GM12878 (cell line): ENCODE data around the gene UTP14A. TPM values are rescaled to one million over a fixed set of nuclear protein-coding genes. Genes with fewer than 3 reads are reported as not detected.

Experiments
- ATAC-seq: fragments of 200-7000 bp; cut with Tn5 transposase; 3 replicates; pipeline ENCODE4 v1.9.1; 2020; ENCODE audit warnings: mild to moderate bottlenecking, moderate library complexity
- BruUV-seq: library from RNA; stranded (reverse); fragments of 400-500 nt; replicated peaks from 2 replicates; lab custom pipeline; 2021; lab: Mats Ljungman, UMichigan
- CTCF ChIA-PET: fragments of 300-600 bp; sonication (Branson Sonifier 250); formaldehyde crosslinking; extraction: SDS; loops from one replicate; lab custom pipeline; 2021; ENCODE audit warnings: inconsistent platforms; lab: Yijun Ruan, JAX
- POLR2A ChIA-PET: fragments of 350-600 bp; formaldehyde crosslinking; extraction: SDS; loops from one replicate; lab custom pipeline; 2021; ENCODE audit warnings: inconsistent platforms; lab: Charles Lee
- RAD21 ChIA-PET: fragments of 300-600 bp; sonication (Branson Sonifier 250); formaldehyde crosslinking; loops from one replicate; lab custom pipeline; 2023; ENCODE audit warnings: antibody characterized with exemption; ENCODE audit not compliant: unreplicated experiment; lab: Charles Lee
- SMC1A ChIA-PET: fragments of 300-600 bp; sonication (Branson Sonifier 250); formaldehyde crosslinking; loops from one replicate; lab custom pipeline; 2023; ENCODE audit not compliant: unreplicated experiment, uncharacterized antibody; lab: Charles Lee
- DNase-seq: peaks from one replicate; pipeline ENCODE4 v3.0.0-alpha.2; 2011; ENCODE audit warnings: low read depth, low spot score
- FAIRE-seq: peaks from 3 replicates; lab custom pipeline; 2011; peaks lifted over from hg19 to GRCh38; lab: Jason Lieb, UNC
- H2AFZ ChIP-seq: 2 replicates; pipeline ENCODE4 v1.6.0; 2011; ENCODE audit warnings: low read depth, low read length, control low read depth; ENCODE audit not compliant: control insufficient read depth
- H3K27ac ChIP-seq: 2 replicates; pipeline ENCODE4 v1.5.1; 2011; ENCODE audit warnings: control low read depth; ENCODE audit not compliant: control insufficient read depth, insufficient read depth
- H3K27me3 ChIP-seq, 2 experiments: replicated peaks in 1 of 2; 2 replicates each; pipeline versions ENCODE4 v1.6.0 to v1.6.1; 2011; ENCODE audit warnings: low read length in 1 of 2; ENCODE audit not compliant: control insufficient read depth in 2 of 2, insufficient read depth in 2 of 2
- H3K36me3 ChIP-seq, 2 experiments: 2 replicates each; pipeline ENCODE4 v1.5.1; 2011; ENCODE audit warnings: low read length in 1 of 2; ENCODE audit not compliant: control insufficient read depth in 2 of 2, insufficient read depth in 2 of 2
- H3K4me1 ChIP-seq: 2 replicates; pipeline ENCODE4 v1.6.1; 2011; ENCODE audit warnings: mild to moderate bottlenecking, low read length, moderate library complexity, mixed read lengths; ENCODE audit not compliant: control insufficient read depth, insufficient read depth
- H3K4me2 ChIP-seq: 2 replicates; pipeline ENCODE4 v1.6.0; 2011; ENCODE audit warnings: control low read depth; ENCODE audit not compliant: control insufficient read depth, insufficient read depth
- H3K4me3 ChIP-seq: fragments of 200-600 bp; sonication (generic); 2 replicates; pipeline ENCODE4 v1.5.1; 2016
- H3K79me2 ChIP-seq: 2 replicates; pipeline ENCODE4 v1.6.0; 2011; ENCODE audit warnings: low read length; ENCODE audit not compliant: control insufficient read depth, insufficient read depth
- H3K9ac ChIP-seq: 2 replicates; pipeline ENCODE4 v1.8.0; 2011; ENCODE audit warnings: low read length, control low read depth, mixed read lengths; ENCODE audit not compliant: control insufficient read depth, insufficient read depth
- H3K9me3 ChIP-seq: replicated peaks from 3 replicates; pipeline ENCODE4 v1.5.1; 2011; ENCODE audit warnings: mild to moderate bottlenecking, low read length; ENCODE audit not compliant: control insufficient read depth, insufficient read depth
- H4K20me1 ChIP-seq: 2 replicates; pipeline ENCODE4 v1.6.0; 2011; ENCODE audit not compliant: control insufficient read depth, insufficient read depth
- ATF7 ChIP-seq: fragments of 450-650 bp; IDR thresholded peaks from 2 replicates; pipeline ENCODE4 v1.6.1; 2016; ENCODE audit warnings: low read depth, mild to moderate bottlenecking
- BRCA1 ChIP-seq: IDR thresholded peaks from 2 replicates; pipeline ENCODE4 v1.6.1; 2011; ENCODE audit warnings: low read depth, low read length, improper control_type of control experiment
- CBX5 ChIP-seq: sonication (generic); IDR thresholded peaks from 2 replicates; pipeline ENCODE4 v1.6.1; 2016; ENCODE audit warnings: low read depth, moderate library complexity, mild to moderate bottlenecking, inconsistent platforms
- CREM ChIP-seq: IDR thresholded peaks from 2 replicates; pipeline ENCODE4 v1.6.1; 2014; ENCODE audit warnings: antibody characterized with exemption, low read depth
- E4F1 ChIP-seq: fragments of 450-650 bp; IDR thresholded peaks from 2 replicates; pipeline ENCODE4 v1.6.1; 2018; ENCODE audit warnings: borderline replicate concordance, mild to moderate bottlenecking; ENCODE audit not compliant: partially characterized antibody
- GABPA ChIP-seq: IDR thresholded peaks from 2 replicates; pipeline ENCODE4 v1.6.1; 2014; ENCODE audit warnings: antibody characterized with exemption, low read depth, mild to moderate bottlenecking, inconsistent platforms
- HCFC1 ChIP-seq: fragments of 150-350 bp; IDR thresholded peaks from 2 replicates; pipeline ENCODE4 v1.6.1; 2014; ENCODE audit warnings: low read length
- MEF2B ChIP-seq: fragments of 450-650 bp; IDR thresholded peaks from 2 replicates; pipeline ENCODE4 v1.6.1; 2018; ENCODE audit warnings: mild to moderate bottlenecking, moderate library complexity; ENCODE audit not compliant: partially characterized antibody, poor library complexity, severe bottlenecking
- MTA2 ChIP-seq: fragments of 450-650 bp; IDR thresholded peaks from 2 replicates; pipeline ENCODE4 v1.6.1; 2016; ENCODE audit warnings: low read depth, mild to moderate bottlenecking, moderate library complexity
- NFYA ChIP-seq: IDR thresholded peaks from 2 replicates; pipeline ENCODE4 v1.6.1; 2011; ENCODE audit warnings: low read depth, mild to moderate bottlenecking, low read length, improper control_type of control experiment, borderline replicate concordance
- PAX5 ChIP-seq: IDR thresholded peaks from 2 replicates; pipeline ENCODE4 v1.6.1; 2011; ENCODE audit warnings: low read depth, low read length, borderline replicate concordance
- PKNOX1 ChIP-seq: fragments of 450-650 bp; IDR thresholded peaks from 2 replicates; pipeline ENCODE4 v1.6.1; 2016; ENCODE audit warnings: mild to moderate bottlenecking
- POLR2AphosphoS5 ChIP-seq: IDR thresholded peaks from 2 replicates; pipeline ENCODE4 v1.6.1; 2011; ENCODE audit warnings: mild to moderate bottlenecking, low read length, inconsistent platforms
- RFX5 ChIP-seq: IDR thresholded peaks from 2 replicates; pipeline ENCODE4 v1.6.1; 2011; ENCODE audit warnings: low read depth, low read length, improper control_type of control experiment
- SKIL ChIP-seq: fragments of 450-650 bp; IDR thresholded peaks from 2 replicates; pipeline ENCODE4 v1.6.1; 2017; ENCODE audit warnings: mild to moderate bottlenecking, low read depth, inconsistent platforms; ENCODE audit not compliant: poor library complexity, severe bottlenecking
- SUPT20H ChIP-seq: IDR thresholded peaks from 2 replicates; pipeline ENCODE4 v1.6.1; 2011; ENCODE audit warnings: low read depth, mild to moderate bottlenecking, low read length, moderate library complexity, borderline replicate concordance; ENCODE audit not compliant: control insufficient read depth
- WRNIP1 ChIP-seq: IDR thresholded peaks from 2 replicates; pipeline ENCODE4 v1.6.1; 2011; ENCODE audit warnings: low read depth, low read length, improper control_type of control experiment, borderline replicate concordance
- WGBS: methylation state at CpG from one replicate; pipeline ENCODE4 v1.1.6; 2016; ENCODE audit warnings: low lambda C conversion rate; ENCODE audit not compliant: insufficient replicate concordance, insufficient coverage; ENCODE audit errors: missing lambda C conversion rate; 5-methylcytosine and 5-hydroxymethylcytosine counted together
- in situ Hi-C: fragments of 300-500 bp; cut with MboI; formaldehyde crosslinking; loops from 9 replicates; pipeline ENCODE4 v1.14.3; 2018; ENCODE audit warnings: mixed read lengths
- intact Hi-C: fragments of 100-400 bp; cut with micrococcal nuclease; formaldehyde crosslinking; loops from one replicate; pipeline ENCODE4 v1.14.2; 2022; ENCODE audit not compliant: unreplicated experiment
- polyA plus RNA-seq, 11 experiments: library from polyadenylated mRNA; depleted of rRNA in 4 of 11; unstranded in 6 of 11; stranded (reverse) in 5 of 11; fragments of >200 nt; fragmentation: Nextera tagmentation in 4 of 11; fragmentation: Illumina TruSeq in 1 of 11; extraction: Ambion mirVana in 4 of 11; extraction: Trizol in 1 of 11; gene quantifications; 1 replicate in 1 of 11; 2 replicates in 10 of 11; pipeline versions ENCODE4 v1.2.1 to v1.2.3, GENCODE V29; 2011 to 2016; ENCODE audit warnings: inconsistent platforms in 2 of 11, missing spikeins in 2 of 11, low read depth in 1 of 11
- total RNA-seq, 4 experiments: library from RNA; depleted of rRNA in 3 of 4; stranded (reverse); fragments of >200 nt in 3 of 4; fragmentation: Illumina TruSeq in 1 of 4; extraction: Trizol in 1 of 4; gene quantifications; 2 replicates each; pipeline versions ENCODE4 v1.2.1 to v1.2.3, GENCODE V29; 2013 to 2021

Gene UTP14A
- total and polyA plus RNA-seq, 10 of the 15 experiments (the other 5 are each of a cell fraction or from before 2014, with no cell fraction given): 16.9 to 49.8 (median 31.4) TPM

- SMC1A ChIA-PET: interaction anchor here (0.7 to 3.7 kb wide), 10 partner anchors 8 to 169 kb away, joined by 3 to 71 read pairs (median 4); partner anchors contain the start of gene UTP14A
- in situ Hi-C loops: loop anchor here (5.0 kb wide), 1 partner anchor 142 kb away; no protein-coding TSS in a partner anchor
- no peak for TF ChIP-seq WRNIP1
- TF ChIP-seq GABPA: no peak
- no peak for TF ChIP-seq POLR2AphosphoS5
- no peak for TF ChIP-seq HCFC1
- TF ChIP-seq MTA2: no peak
- TF ChIP-seq E4F1: no peak
- no peak for TF ChIP-seq SUPT20H
- TF ChIP-seq ATF7: peak; percentile 41; the same call in 1 of the 2 replicates
- TF ChIP-seq BRCA1: no peak
- no peak for TF ChIP-seq MEF2B
- no peak for TF ChIP-seq CBX5
- no peak for TF ChIP-seq NFYA
- no peak for TF ChIP-seq SKIL
- TF ChIP-seq CREM: no peak
- 0 out of 2 replicates have a peak, but pooled peaks have one; percentile 7 for TF ChIP-seq PKNOX1
- TF ChIP-seq RFX5: no peak
- no peak for TF ChIP-seq PAX5
Observed at GRCh38 chrX:129925305-129926092, 19.5 kb downstream of the UTP14A start.

More at GRCh38 chrX:129925305-129926092, 19.5 kb downstream of the UTP14A start:
- Histone ChIP-seq H3K79me2 (no peaks in the 10 kb centered on the region), H2AFZ (no peak overlapping the region), H4K20me1 (no peaks in the 10 kb centered on the region), H3K4me2 (no peak overlapping the region), H3K9me3 (no peaks in the 10 kb centered on the region), H3K27ac (no peak overlapping the region), H3K36me3 (peaks cover 0 to 4% of the 10 kb centered on the region in 2 experiments; a peak in 2 of 4 replicates), H3K9ac (no peak overlapping the region), H3K4me1 (no peaks in the 10 kb centered on the region), H3K27me3 (no peaks in the 10 kb centered on the region), H3K4me3 (no peak overlapping the region)
- DNase-seq: no peak
- intact Hi-C loops: loop anchor here (1.0 to 5.0 kb wide), 4 partner anchors 103 to 267 kb away; no protein-coding TSS in a partner anchor
- ChIA-PET CTCF (interaction anchor here (0.7 to 7.2 kb wide), 45 partner anchors 9 to 990 kb away, joined by 3 to 163 read pairs (median 5); partner anchors contain the start of gene UTP14A), POLR2A (interaction anchor here (1.0 kb wide), 2 partner anchors 36 to 98 kb away, joined by 3 read pairs; no protein-coding TSS in a partner anchor), RAD21 (interaction anchor here (0.8 to 3.1 kb wide), 11 partner anchors 99 to 324 kb away, joined by 3 to 42 read pairs (median 4); no protein-coding TSS in a partner anchor)
- no TSS peak for BruUV-seq
- FAIRE-seq: peak; percentile 44
- ATAC-seq: peak; percentile 93
- WGBS: 27% methylated on average over 15 of the region's 15 CpGs
